HCT116 (cell line): ENCODE data around the gene ACKR3. TPM values are rescaled to one million over a fixed set of nuclear protein-coding genes. Genes with fewer than 3 reads are reported as not detected.

Experiments used
- ATAC-seq: fragments of 200-7000 bp; cut with Tn5 transposase; 2 replicates; pipeline ENCODE4 v1.9.1; 2020; ENCODE audit warnings: mild to moderate bottlenecking, moderate library complexity
- BruUV-seq: library from RNA; stranded (reverse); fragments of 400-500 nt; replicated peaks from 2 replicates; lab custom pipeline; 2021; lab: Mats Ljungman, UMichigan
- CTCF ChIA-PET: fragments of 300-600 bp; sonication (Branson Sonifier 250); formaldehyde crosslinking; loops from one replicate; lab custom pipeline; 2021; ENCODE audit warnings: antibody characterized with exemption; lab: Charles Lee
- POLR2A ChIA-PET: fragments of 300-600, 350-600 bp; sonication (Branson Sonifier 250); formaldehyde crosslinking; loops from one replicate; lab custom pipeline; 2021; ENCODE audit warnings: antibody characterized with exemption; lab: Charles Lee
- RAD21 ChIA-PET, 2 experiments: fragments of 300-600 bp; sonication (Branson Sonifier 250); formaldehyde crosslinking; loops; one replicate each; lab custom pipeline; 2023; ENCODE audit warnings: low total read pairs in 2 of 2; ENCODE audit not compliant: uncharacterized antibody in 2 of 2, unreplicated experiment in 2 of 2, low non-redundant PET in 1 of 2; lab: Charles Lee
- DNase-seq: peaks from one replicate; pipeline ENCODE4 v3.0.0-alpha.2; 2010; ENCODE audit warnings: low read depth, low spot score
- H2AFZ ChIP-seq: fragments of 200-600 bp; shearing (Covaris generic), sonication (generic); 2 replicates; pipeline ENCODE4 v1.6.1; 2017; ENCODE audit warnings: low read depth, mixed run types, mixed read lengths, antibody characterized with exemption, low read length; ENCODE audit not compliant: poor library complexity, severe bottlenecking
- H3K27ac ChIP-seq: 2 replicates; pipeline ENCODE4 v1.5.1; 2012; ENCODE audit warnings: low read depth, low read length
- H3K27me3 ChIP-seq: fragments of 200-600 bp; sonication (generic); 2 replicates; pipeline ENCODE4 v1.6.1; 2016; ENCODE audit warnings: mixed run types, low read length, mixed read lengths; ENCODE audit not compliant: insufficient read depth
- H3K36me3 ChIP-seq, 2 experiments: fragments of 200-500 bp in 1 of 2; fragments of 200-600 bp in 1 of 2; sonication (Bioruptor generic) in 1 of 2; sonication (generic) in 1 of 2; 2 replicates each; pipeline versions ENCODE4 v1.5.1 to v1.6.1; 2014 to 2016; ENCODE audit warnings: low read length in 2 of 2, inconsistent platforms in 1 of 2, mixed read lengths in 1 of 2, mixed run types in 1 of 2; ENCODE audit not compliant: insufficient read depth in 2 of 2, control insufficient read depth in 1 of 2
- H3K4me1 ChIP-seq, 2 experiments: fragments of 200-600 bp in 1 of 2; sonication (generic) in 1 of 2; 2 replicates each; pipeline versions ENCODE4 v1.5.1 to v1.6.1; 2012 to 2017; ENCODE audit warnings: low read length in 2 of 2, inconsistent platforms in 1 of 2, mild to moderate bottlenecking in 1 of 2, mixed read lengths in 1 of 2, mixed run types in 1 of 2, moderate library complexity in 1 of 2; ENCODE audit not compliant: insufficient read depth in 2 of 2, control insufficient read depth in 1 of 2
- H3K4me2 ChIP-seq: fragments of 200-600 bp; sonication (generic); 2 replicates; pipeline ENCODE4 v1.6.1; 2017; ENCODE audit warnings: mixed run types, low read length, mixed read lengths
- H3K4me3 ChIP-seq, 2 experiments: fragments of 200-600 bp in 1 of 2; sonication (generic) in 1 of 2; replicated peaks in 1 of 2; 2 replicates each; pipeline ENCODE4 v1.5.1; 2011 to 2016; ENCODE audit warnings: low read length in 2 of 2, control low read depth in 1 of 2, low read depth in 1 of 2, mild to moderate bottlenecking in 1 of 2, mixed read lengths in 1 of 2, mixed run types in 1 of 2
- H3K79me2 ChIP-seq: fragments of 200-600 bp; sonication (generic); 2 replicates; pipeline ENCODE4 v1.6.1; 2017; ENCODE audit warnings: mild to moderate bottlenecking, mixed run types, low read length, moderate library complexity, mixed read lengths; ENCODE audit not compliant: insufficient read depth
- H3K9ac ChIP-seq: fragments of 200-600 bp; sonication (generic); 2 replicates; pipeline ENCODE4 v1.6.1; 2016; ENCODE audit warnings: low read length, mixed read lengths
- H3K9me2 ChIP-seq: fragments of 200-600 bp; sonication (generic), shearing (Covaris generic); 2 replicates; pipeline ENCODE4 v1.6.1; 2017; ENCODE audit warnings: mixed run types, mild to moderate bottlenecking, moderate library complexity; ENCODE audit not compliant: insufficient read depth
- H3K9me3 ChIP-seq, 2 experiments: fragments of 200-500 bp in 1 of 2; fragments of 200-600 bp in 1 of 2; sonication (Bioruptor generic) in 1 of 2; sonication (generic) in 1 of 2; 2 replicates each; pipeline ENCODE4 v1.6.1; 2014 to 2017; ENCODE audit warnings: low read length in 2 of 2, mixed read lengths in 2 of 2, inconsistent platforms in 1 of 2, low read depth in 1 of 2, mild to moderate bottlenecking in 1 of 2, mixed run types in 1 of 2, moderate library complexity in 1 of 2; ENCODE audit not compliant: control insufficient read depth in 1 of 2, insufficient read depth in 1 of 2
- H4K20me1 ChIP-seq: fragments of 200-600 bp; sonication (generic), shearing (Covaris generic); 2 replicates; pipeline ENCODE4 v1.6.1; 2017; ENCODE audit warnings: mixed run types, mild to moderate bottlenecking, moderate library complexity; ENCODE audit not compliant: insufficient read depth
- CBX3 ChIP-seq: IDR thresholded peaks from 2 replicates; pipeline ENCODE4 v1.6.1; 2012; ENCODE audit warnings: low read depth
- ELF1 ChIP-seq: IDR thresholded peaks from 2 replicates; pipeline ENCODE4 v1.6.1; 2012; ENCODE audit warnings: low read depth, borderline replicate concordance
- EZH2phosphoT487 ChIP-seq: fragments of 200-600 bp; IDR thresholded peaks from 2 replicates; pipeline ENCODE4 v1.6.1; 2018; ENCODE audit warnings: antibody characterized with exemption, borderline replicate concordance
- JUND ChIP-seq: IDR thresholded peaks from 2 replicates; pipeline ENCODE4 v1.6.1; 2012
- POLR2A ChIP-seq: IDR thresholded peaks from 2 replicates; pipeline ENCODE4 v1.7.0; 2011; ENCODE audit warnings: borderline replicate concordance; ENCODE audit not compliant: insufficient read depth, insufficient read length; ENCODE audit errors: extremely low read depth
- POLR2AphosphoS5 ChIP-seq: IDR thresholded peaks from 2 replicates; pipeline ENCODE4 v1.6.1; 2011; ENCODE audit warnings: mild to moderate bottlenecking, low read depth, low read length, moderate library complexity
- SRF ChIP-seq: IDR thresholded peaks from 2 replicates; pipeline ENCODE4 v1.6.1; 2012; ENCODE audit warnings: low read depth
- YY1 ChIP-seq: IDR thresholded peaks from 2 replicates; pipeline ENCODE4 v1.6.1; 2011; ENCODE audit warnings: low read length, low read depth, moderate library complexity, mild to moderate bottlenecking; ENCODE audit not compliant: insufficient replicate concordance; ENCODE audit errors: extremely low read depth
- ZNF274 ChIP-seq: fragments of 200-500 bp; sonication (Bioruptor generic); IDR thresholded peaks from 2 replicates; pipeline ENCODE4 v1.6.1; 2014; ENCODE audit warnings: mild to moderate bottlenecking, low read depth, low read length, inconsistent platforms
- intact Hi-C: fragments of 100-400 bp; cut with micrococcal nuclease; formaldehyde crosslinking; loops from 2 replicates; pipeline ENCODE4 v1.10.0; 2022
- total RNA-seq: library from RNA; stranded (reverse); gene quantifications from one replicate; pipeline ENCODE4 v1.2.1, GENCODE V29; 2021; ENCODE audit not compliant: unreplicated experiment
- TF ChIP-seq, protein P1 (sequence below): IDR thresholded peaks from 2 replicates; pipeline ENCODE4 v1.6.1; 2012; ENCODE audit warnings: low read depth

Gene ACKR3
- total RNA-seq, 1 experiment from 2014 or later: 0.20 TPM

DNA sequence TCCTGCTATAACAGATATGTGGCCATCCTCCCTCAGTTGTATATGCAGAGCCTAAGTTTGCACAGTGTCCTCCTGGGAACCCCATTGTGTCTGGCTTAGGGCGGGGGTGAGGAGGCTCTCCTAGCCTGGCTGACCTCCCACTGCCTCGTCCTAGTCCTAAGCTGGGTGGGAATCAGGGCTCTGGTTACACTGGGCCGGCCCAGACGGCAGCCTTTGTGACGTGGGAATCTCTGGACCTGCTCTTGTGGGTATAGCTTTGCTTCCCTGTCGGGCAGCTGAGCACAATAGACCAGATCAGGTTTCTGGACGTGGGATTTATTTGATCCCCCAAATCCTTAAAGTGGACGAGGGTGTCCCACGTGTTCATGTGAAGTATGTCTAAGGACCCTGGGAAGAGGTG, 2.9 kb downstream of the ACKR3 start:
- no peak for TF ChIP-seq CBX3
- no peak for TF ChIP-seq JUND
- TF ChIP-seq POLR2AphosphoS5: no peak
- TF ChIP-seq ZNF274: no peak
- no peak for TF ChIP-seq POLR2A
- TF ChIP-seq ELF1: no peak
- TF ChIP-seq SRF: no peak
- TF ChIP-seq, protein P1, sequence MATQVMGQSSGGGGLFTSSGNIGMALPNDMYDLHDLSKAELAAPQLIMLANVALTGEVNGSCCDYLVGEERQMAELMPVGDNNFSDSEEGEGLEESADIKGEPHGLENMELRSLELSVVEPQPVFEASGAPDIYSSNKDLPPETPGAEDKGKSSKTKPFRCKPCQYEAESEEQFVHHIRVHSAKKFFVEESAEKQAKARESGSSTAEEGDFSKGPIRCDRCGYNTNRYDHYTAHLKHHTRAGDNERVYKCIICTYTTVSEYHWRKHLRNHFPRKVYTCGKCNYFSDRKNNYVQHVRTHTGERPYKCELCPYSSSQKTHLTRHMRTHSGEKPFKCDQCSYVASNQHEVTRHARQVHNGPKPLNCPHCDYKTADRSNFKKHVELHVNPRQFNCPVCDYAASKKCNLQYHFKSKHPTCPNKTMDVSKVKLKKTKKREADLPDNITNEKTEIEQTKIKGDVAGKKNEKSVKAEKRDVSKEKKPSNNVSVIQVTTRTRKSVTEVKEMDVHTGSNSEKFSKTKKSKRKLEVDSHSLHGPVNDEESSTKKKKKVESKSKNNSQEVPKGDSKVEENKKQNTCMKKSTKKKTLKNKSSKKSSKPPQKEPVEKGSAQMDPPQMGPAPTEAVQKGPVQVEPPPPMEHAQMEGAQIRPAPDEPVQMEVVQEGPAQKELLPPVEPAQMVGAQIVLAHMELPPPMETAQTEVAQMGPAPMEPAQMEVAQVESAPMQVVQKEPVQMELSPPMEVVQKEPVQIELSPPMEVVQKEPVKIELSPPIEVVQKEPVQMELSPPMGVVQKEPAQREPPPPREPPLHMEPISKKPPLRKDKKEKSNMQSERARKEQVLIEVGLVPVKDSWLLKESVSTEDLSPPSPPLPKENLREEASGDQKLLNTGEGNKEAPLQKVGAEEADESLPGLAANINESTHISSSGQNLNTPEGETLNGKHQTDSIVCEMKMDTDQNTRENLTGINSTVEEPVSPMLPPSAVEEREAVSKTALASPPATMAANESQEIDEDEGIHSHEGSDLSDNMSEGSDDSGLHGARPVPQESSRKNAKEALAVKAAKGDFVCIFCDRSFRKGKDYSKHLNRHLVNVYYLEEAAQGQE: no peak
- no peak for TF ChIP-seq EZH2phosphoT487
- TF ChIP-seq YY1: no peak
- no peak overlapping the region for H3K4me2 ChIP-seq
- no peaks in the 10 kb centered on the region for H3K9me3 ChIP-seq
- ATAC-seq (no peak), DNase-seq (no peak)
- H3K9me2 ChIP-seq: no peaks in the 10 kb centered on the region
- no peaks in the 10 kb centered on the region for H3K36me3 ChIP-seq
- ChIA-PET CTCF (interaction anchor here (1.8 kb wide), 1 partner anchor 10 kb away, joined by 8 read pairs; no protein-coding TSS in a partner anchor), POLR2A (no interaction called here), RAD21 (no interaction called here)
- no peak overlapping the region for H3K4me3 ChIP-seq
- H3K9ac ChIP-seq: no peak overlapping the region
- H3K27ac ChIP-seq: no peak overlapping the region
- intact Hi-C loops: no loop called here
- H3K79me2 ChIP-seq: no peaks in the 10 kb centered on the region
- BruUV-seq: no TSS peak
- H2AFZ ChIP-seq: no peak overlapping the region
- peaks cover 43% of the 10 kb centered on the region for H3K27me3 ChIP-seq
- no peaks in the 10 kb centered on the region for H4K20me1 ChIP-seq
- 0 out of 4 replicates have a peak, but pooled peaks cover 0 to 2% of the 10 kb centered on the region in 2 experiments for H3K4me1 ChIP-seq
